ENCODE data around the gene PRDX5. TPM values are rescaled to one million over a fixed set of nuclear protein-coding genes. Genes with fewer than 3 reads are reported as not detected.
"Not testable (repeated sequence)": the region's sequence is repeated elsewhere in the genome, so short reads cannot be mapped to it uniquely, and the experiment has no call there.

PRDX5 gene
- total RNA-seq, 1 donor = 230 TPM

DNA sequence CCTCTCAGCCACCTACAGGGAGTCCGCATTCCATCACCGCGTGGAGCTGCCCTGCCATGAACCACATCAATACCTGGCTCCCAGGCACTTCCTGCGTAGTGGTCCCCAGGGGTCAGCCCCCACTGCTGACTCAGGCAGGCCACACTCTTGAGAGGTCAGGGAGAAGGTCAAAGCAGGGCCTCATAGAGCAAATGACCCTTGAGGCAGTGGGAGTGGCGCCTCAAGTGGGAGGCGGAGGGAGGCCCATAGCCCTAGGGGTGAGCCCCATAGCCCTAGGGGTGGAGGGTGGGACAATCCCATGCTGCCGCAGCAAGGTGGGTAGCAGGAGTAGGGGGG lies 5.0 kb downstream of the PRDX5 start:
- no peak overlapping the region for H3K4me3 ChIP-seq (ENCODE audit: low read depth, low read length)
- no peak for DNase-seq (ENCODE audit: low read depth)
- TF ChIP-seq, protein P1, sequence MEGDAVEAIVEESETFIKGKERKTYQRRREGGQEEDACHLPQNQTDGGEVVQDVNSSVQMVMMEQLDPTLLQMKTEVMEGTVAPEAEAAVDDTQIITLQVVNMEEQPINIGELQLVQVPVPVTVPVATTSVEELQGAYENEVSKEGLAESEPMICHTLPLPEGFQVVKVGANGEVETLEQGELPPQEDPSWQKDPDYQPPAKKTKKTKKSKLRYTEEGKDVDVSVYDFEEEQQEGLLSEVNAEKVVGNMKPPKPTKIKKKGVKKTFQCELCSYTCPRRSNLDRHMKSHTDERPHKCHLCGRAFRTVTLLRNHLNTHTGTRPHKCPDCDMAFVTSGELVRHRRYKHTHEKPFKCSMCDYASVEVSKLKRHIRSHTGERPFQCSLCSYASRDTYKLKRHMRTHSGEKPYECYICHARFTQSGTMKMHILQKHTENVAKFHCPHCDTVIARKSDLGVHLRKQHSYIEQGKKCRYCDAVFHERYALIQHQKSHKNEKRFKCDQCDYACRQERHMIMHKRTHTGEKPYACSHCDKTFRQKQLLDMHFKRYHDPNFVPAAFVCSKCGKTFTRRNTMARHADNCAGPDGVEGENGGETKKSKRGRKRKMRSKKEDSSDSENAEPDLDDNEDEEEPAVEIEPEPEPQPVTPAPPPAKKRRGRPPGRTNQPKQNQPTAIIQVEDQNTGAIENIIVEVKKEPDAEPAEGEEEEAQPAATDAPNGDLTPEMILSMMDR (IDR thresholded peaks at IDR 0.05; ENCODE audit: insufficient read depth, low read depth, low read length) = no peak

DNA sequence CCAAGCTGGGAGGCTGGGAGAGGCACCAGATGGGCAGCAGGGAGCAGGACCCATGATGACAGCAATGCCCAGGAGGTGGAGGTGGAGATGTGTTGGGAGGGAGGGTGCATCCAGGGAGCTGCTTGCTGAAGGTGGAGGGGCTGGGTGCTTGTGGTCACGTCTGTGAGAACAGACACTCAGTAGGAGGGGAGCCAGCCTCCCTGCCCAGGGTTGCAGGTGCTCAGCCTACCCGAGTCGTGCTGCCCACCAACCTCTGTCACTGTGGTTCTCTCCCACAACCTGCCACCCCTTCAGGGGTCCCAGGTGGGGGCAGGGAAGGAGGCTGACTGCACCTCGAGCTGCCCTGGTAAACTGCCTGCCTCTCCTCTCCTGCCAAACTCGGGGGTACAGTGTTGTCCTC lies 5.5 kb downstream of the PRDX5 start:
- H3K4me3 ChIP-seq (ENCODE audit: low read depth, low read length) = no peak overlapping the region
- TF ChIP-seq, protein P1 (IDR thresholded peaks at IDR 0.05; ENCODE audit: insufficient read depth, low read depth, low read length) = no peak
- no peak for DNase-seq (ENCODE audit: low read depth)

DNA sequence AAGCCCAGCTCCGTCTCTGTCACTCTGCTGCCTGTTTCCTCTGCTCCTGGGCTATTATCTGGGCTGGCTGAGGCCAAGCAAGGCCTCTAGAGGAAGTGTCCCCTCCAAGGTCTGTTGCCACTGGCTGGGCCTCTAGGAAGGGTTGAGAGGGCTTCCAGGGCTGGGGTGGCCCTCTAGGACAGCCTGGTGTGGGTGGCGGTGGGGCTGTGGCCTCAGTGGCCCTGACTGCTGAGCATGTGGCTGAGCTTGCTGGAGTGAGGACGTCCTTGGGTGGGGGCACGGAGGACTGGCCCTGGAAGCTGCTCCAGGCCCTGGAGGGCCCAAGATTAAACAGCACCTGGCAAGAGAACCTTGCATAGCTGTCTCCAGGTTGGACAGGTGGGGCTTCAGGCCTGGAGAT lies 6.1 kb downstream of the PRDX5 start:
- not testable (repeated sequence) for H3K4me3 ChIP-seq (ENCODE audit: low read depth, low read length)

DNA sequence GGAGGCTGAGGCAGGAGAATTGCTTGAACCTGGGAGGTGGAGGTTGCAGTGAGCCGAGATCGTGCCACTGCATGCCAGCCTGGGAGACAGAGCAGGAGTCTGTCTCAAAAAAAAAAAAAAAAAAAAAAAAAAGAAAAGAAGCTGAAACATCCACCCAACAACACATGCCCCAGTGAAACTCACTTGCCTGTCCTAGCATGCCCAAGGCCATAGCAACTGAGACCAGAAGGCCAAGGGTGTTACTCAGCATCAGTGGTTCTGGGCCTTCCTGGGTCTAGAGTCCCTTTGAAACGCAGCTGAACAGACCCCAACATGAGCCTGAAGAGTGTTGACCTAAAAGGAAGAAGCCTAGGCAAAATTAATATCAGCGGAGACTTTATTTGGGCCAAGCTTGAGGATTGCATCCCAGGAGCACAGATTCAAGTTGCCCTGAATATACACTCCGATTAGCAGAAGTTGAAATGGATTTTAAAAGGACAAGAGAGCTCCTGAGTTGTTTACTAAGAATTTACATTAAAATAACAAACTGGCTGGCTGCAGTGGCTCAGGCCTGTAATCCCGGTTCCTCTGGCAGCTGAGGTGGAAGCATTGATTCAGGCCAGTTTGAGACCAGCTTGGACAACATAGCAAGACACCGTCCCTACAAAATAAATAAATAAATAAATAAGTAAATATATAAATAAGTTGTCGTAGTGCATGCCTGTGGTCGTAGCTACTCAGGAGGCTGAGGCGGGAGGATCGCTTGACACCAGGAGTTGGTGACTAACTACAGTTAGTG lies 7.0 kb downstream of the PRDX5 start:
- no peak overlapping the region for H3K4me3 ChIP-seq (ENCODE audit: low read depth, low read length)
- TF ChIP-seq, protein P1 (IDR thresholded peaks at IDR 0.05; ENCODE audit: insufficient read depth, low read depth, low read length) = no peak
- DNase-seq (ENCODE audit: low read depth) = no peak

More for the DNA sequence above, 6.1 kb downstream of the PRDX5 start:
- DNase-seq (ENCODE audit: low read depth) = not testable (repeated sequence)

DNA sequence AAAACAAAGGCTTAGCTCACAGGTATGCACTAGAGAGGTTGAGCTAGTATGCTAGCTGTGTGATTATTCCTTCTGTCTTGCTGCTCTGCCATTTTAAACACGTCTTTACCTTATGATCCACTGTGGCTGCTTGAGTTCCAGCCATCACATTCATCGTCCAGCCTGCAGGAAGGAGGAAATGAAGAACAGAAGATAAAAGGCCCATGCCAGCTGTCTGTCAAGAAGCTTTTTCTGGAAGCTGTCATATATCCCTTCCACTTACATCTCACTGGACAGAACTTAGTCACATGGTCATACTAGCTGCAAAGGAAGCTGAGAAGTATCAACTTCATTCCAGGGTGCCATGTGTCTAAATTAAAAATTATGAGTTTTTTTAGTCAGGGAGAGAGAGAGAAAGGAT lies 9.5 kb downstream of the PRDX5 start:
- TF ChIP-seq, protein P1 (IDR thresholded peaks at IDR 0.05; ENCODE audit: insufficient read depth, low read depth, low read length) = no peak
- no peak for DNase-seq (ENCODE audit: low read depth)
- no peak overlapping the region for H3K4me3 ChIP-seq (ENCODE audit: low read depth, low read length)

DNA sequence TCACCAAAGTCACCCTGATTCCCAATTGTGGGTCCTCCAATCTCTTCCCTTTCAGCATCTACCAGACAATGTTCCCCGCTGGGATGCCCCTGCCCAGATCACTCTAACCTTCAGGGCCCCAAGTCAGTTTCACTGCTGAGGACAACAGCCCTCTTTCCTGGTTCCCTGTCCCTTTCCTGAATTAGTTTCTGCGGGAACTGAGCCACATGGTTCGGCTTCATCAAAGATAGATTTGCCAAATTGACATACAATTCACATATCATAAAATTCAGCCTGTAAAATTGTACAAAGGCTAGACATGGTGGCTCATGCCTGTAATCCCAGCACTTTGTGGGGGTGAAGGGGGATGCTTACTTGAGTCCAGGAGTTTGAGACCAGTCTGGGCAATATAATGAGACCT lies 10.1 kb downstream of the PRDX5 start:
- no peak for DNase-seq (ENCODE audit: low read depth)
- H3K4me3 ChIP-seq (ENCODE audit: low read depth, low read length) = no peak overlapping the region
- TF ChIP-seq, protein P1 (IDR thresholded peaks at IDR 0.05; ENCODE audit: insufficient read depth, low read depth, low read length) = no peak

DNA sequence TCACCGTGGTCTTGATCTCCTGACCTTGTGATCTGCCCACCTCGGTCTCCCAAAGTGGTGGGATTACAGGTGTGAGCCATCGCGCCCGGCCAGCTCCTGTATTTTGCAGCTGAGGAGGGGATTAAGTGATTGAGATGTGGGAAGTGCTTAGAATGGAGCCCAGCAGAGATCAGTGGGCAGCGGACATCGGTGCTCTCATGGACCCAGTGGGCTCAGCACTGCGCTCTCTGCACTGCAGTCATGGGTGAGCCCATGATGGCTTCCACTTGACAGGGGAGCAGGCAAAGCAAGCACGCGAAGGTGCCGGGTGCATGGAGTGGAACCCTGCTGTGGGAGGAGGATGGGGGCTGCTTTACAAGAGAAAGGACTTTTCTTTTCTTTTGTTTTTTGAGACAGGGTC lies 13.0 kb downstream of the PRDX5 start:
- no peak for DNase-seq (ENCODE audit: low read depth)
- TF ChIP-seq, protein P1 (IDR thresholded peaks at IDR 0.05; ENCODE audit: insufficient read depth, low read depth, low read length) = no peak
- no peak overlapping the region for H3K4me3 ChIP-seq (ENCODE audit: low read depth, low read length)
